ENCODE results near the gene PTPN18.

GRCh38 chr2:130381145-130381544 lies 25.3 kb downstream of the PTPN18 start:
- no peak for TF ChIP-seq TAF1 (IDR thresholded peaks at IDR 0.05; ENCODE audit: low read depth, low read length)
- TF ChIP-seq POLR2A (IDR thresholded peaks at IDR 0.05; ENCODE audit: low read depth, low read length) = no peak
- no peak for TF ChIP-seq POLR2AphosphoS5 (IDR thresholded peaks at IDR 0.05; ENCODE audit: low read depth, low read length)
- no peak for TF ChIP-seq SPI1 (IDR thresholded peaks at IDR 0.05; ENCODE audit: low read depth, low read length)
- no peak for TF ChIP-seq POU2F2 (IDR thresholded peaks at IDR 0.05; ENCODE audit: low read depth, low read length)
